GM13977 (cell line): ENCODE results near the gene C4B.
A peak's percentile ranks its signal among the peaks of the same experiment; 100 is the strongest.

Experiments used
- DNase-seq: peaks from one replicate; pipeline ENCODE4 v3.0.0; 2012; ENCODE audit warnings: low spot score
- in situ Hi-C: fragments of 300-500 bp; cut with MboI; formaldehyde crosslinking; loops from one replicate; pipeline ENCODE4 v1.12.0; 2022; ENCODE audit warnings: low sequenced_read_pairs, low pct_unique_long_range_greater_than_20kb, mixed read lengths, inconsistent platforms; ENCODE audit not compliant: unreplicated experiment
- TF ChIP-seq, protein P1 (sequence below): IDR thresholded peaks from 2 replicates; pipeline ENCODE4 v1.5.1; 2012; ENCODE audit warnings: mild to moderate bottlenecking, control low read depth; ENCODE audit not compliant: insufficient read depth; ENCODE audit errors: extremely low read depth, missing control alignments

C4B gene

DNA sequence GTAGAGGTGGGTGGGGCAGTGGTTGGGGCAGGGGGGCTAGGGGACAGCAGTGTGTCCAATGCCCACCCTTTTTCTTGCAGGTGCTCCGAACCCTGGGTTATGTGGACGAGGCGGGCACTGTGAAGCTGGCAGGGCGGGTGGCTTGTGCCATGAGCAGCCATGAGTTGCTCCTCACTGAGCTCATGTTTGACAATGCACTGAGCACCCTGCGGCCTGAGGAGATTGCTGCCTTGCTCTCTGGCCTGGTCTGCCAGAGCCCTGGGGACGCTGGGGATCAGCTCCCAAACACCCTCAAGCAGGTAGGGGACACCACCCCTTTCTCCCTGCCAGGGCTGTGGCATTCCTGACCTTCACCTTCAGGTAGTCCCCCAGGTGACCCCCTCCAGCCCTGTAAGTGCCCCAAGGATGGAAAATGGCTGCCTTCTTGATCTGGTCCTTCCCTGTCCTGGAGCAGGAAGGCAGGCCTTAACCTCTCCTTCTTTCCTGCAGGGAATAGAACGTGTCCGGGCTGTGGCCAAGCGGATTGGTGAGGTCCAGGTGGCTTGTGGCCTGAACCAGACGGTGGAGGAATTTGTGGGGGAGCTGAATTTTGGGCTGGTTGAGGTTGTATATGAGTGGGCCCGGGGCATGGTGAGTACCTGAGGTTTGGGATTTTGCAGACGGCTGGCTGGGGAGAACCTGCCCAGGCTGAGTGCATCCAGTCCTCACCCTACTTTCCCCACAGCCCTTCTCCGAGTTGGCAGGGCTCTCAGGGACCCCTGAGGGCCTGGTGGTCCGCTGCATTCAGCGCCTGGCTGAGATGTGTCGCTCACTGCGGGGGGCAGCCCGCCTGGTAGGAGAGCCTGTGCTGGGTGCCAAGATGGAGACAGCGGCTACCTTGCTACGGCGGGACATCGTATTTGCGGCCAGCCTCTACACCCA, 45.5 kb upstream of the C4B start:
- TF ChIP-seq, protein P1, sequence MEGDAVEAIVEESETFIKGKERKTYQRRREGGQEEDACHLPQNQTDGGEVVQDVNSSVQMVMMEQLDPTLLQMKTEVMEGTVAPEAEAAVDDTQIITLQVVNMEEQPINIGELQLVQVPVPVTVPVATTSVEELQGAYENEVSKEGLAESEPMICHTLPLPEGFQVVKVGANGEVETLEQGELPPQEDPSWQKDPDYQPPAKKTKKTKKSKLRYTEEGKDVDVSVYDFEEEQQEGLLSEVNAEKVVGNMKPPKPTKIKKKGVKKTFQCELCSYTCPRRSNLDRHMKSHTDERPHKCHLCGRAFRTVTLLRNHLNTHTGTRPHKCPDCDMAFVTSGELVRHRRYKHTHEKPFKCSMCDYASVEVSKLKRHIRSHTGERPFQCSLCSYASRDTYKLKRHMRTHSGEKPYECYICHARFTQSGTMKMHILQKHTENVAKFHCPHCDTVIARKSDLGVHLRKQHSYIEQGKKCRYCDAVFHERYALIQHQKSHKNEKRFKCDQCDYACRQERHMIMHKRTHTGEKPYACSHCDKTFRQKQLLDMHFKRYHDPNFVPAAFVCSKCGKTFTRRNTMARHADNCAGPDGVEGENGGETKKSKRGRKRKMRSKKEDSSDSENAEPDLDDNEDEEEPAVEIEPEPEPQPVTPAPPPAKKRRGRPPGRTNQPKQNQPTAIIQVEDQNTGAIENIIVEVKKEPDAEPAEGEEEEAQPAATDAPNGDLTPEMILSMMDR = no peak
- in situ Hi-C loops = no loop called here
- no peak for DNase-seq

DNA sequence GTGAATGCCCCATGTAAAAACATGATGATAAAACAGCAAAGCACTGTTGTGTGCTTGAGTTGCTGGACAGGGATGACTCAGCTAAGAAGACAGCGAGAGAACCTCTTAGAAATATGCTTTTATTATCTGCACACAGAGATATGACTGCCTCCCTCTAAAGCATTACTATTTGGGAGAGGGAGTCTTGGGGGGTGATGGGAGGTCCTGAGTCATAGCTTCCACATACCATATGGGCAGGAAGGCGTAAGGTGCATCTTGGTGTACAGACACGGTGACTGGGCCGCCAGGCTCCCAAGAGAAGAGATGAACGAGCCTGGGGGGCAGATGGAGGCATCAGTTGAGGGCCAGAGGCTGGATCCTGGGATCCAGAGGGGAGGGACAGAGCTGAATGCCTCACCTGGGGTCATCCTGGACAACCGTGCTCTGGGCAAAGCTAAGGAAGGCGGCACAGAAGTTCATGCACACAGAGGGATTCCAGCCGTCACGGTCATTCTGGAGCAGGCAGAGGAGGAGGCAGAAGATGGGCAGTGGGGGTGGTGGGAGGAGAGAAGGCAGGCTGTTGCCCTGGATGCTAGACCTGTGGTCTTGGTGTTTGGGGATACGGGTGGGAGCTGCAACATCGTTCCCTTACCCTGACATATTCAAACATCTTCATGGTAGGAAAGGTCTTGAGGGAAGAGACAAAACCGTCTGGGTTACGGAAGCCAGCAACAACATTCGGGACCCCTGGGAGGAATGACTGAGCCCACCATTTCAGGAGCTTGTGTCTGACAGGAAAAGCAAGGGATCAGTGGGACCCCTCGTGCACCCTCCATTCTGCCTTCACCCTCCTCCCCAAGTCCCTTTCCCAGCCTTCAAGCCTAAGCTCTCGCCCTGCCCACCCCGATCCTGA, 44.6 kb upstream of the C4B start:
- in situ Hi-C loops = no loop called here

DNA sequence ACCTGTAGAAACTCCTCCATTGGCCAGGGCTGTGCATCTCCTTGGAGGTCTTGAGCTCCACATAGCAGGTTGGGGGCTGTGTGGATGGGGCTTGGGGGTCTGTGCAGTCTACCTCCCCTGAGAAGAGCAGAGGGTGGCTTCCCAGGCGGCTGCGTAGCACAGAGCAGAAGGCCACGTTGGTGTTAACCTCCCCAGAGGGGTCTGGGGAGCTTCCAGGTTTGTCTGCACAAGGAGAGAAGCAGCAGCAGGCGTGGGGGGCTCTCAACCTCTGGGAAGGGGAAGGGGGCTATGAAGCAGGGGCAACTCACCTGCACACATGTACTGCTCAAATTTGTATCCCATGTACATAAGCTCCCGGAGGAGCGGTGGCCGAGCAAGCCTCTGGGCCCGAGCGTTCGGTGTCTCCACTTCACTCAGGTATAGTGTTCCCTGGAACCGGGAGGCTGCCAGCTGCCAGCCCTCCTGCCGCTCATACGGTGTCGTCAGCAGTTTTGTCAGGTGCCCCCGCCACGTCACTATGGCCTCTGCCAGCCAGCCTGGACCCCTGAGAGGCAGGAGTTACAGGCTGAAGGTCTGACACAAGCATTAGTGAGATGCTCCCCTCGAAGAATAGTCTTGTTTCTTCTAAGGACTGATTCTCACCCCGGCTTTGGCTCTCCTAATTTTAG, 43.9 kb upstream of the C4B start:
- no peak for DNase-seq
- in situ Hi-C loops = no loop called here
- TF ChIP-seq, protein P1 = no peak

More for the DNA sequence above, 44.6 kb upstream of the C4B start:
- DNase-seq = no peak
- TF ChIP-seq, protein P1 = no peak

DNA sequence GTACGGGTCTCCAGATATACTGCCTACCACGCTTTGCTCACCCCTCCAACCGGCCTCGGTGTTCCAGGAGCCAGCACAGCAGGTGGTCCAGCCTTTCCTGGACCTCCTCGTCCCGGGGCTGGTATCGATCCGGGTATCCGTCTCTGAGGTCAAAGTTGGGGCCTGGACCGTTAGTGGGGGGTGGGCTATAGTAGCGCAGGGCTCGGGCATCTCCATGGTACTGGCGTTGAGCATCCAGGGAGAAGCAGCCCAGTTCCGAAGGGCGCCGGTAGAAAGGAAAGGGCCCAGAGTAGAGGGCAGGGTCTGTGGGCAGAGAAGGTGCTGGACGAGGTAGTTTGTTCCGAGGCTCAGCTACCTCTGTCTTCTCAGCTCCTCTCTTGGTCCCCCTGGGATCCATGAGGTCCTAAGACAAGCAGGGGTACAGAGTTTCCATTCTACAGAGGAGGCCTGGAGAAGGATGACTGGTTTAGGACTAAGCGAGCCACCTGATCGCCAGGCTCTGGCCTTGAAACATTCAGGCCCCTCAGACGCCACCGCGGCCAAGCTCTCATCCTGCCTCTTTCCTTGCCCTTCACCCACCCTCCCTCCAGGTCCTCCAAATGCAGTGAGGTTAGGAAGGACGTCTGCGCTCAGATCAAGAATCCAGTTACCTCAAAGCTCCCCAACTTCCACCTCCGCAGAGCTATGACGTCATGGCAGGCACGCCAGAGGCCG, 43.2 kb upstream of the C4B start:
- in situ Hi-C loops = no loop called here
- TF ChIP-seq, protein P1 = no peak
- no peak for DNase-seq

DNA sequence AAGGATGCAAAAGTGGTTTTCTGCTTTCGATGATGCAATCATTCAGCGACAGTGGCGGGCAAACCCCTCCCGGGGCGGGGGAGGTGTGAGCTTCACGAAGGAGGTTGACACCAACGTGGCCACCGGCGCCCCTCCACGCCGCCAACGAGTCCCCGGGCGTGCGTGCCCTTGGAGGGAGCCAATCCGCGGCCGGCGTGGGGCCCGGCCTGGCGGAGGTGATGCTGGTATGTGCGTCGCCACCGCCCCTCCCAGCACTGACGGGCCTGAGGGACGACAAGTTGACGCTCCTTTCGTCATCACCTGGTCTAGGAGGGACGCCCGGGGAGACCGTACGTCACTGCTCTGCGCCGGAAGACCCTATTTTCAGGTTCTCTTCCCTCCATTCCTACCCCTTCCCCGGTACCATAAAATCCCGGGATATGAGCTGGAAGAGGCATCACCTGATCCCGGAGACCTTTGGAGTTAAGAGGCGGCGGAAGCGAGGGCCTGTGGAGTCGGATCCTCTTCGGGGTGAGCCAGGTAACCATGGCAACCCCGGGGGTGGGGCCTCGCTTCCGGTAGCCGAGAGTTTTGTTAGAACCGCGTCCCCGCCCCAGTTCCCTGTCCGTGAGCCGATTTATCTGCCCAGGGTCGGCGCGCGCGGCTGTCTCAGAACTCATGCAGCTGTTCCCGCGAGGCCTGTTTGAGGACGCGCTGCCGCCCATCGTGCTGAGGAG, 42.4 kb upstream of the C4B start, which contains the start of gene DXO:
Gene DXO, minus strand, starts transcription at position 146 of the 716 bp plus-strand sequence. CDS start 463 bp downstream, outside the sequence.
- TF ChIP-seq, protein P1 = no peak
- peak; percentile 99 for DNase-seq
- in situ Hi-C loops = no loop called here
